Measurements from ENCODE around the gene NDUFS1.

- TF ChIP-seq CTCF (IDR thresholded peaks at IDR 0.05) (no peak), POLR2A (IDR thresholded peaks at IDR 0.05) (no peak)
Observed at GRCh38 chr2:206190689-206191088, 31.4 kb upstream of the NDUFS1 start.

All from testis (tissue), 2 donors.